Stimulated activated CD8-positive, alpha-beta memory T cell treated with anti-CD3 and anti-CD28 coated beads, Interleukin-2, amount 100 ng/mL, for 1 hour (primary cell): ENCODE results near the gene TMEM174.

Experiments
- DNase-seq, 2 donors: peaks; one replicate each; pipeline ENCODE4 v3.0.0-alpha.2; 2020; ENCODE audit warnings: low read depth in 2 of 2

Gene TMEM174

GRCh38 chr5:73222173-73222572 lies 49.2 kb downstream of the TMEM174 start:
- no peak for DNase-seq
